GM12872 (cell line): ENCODE data around the gene ADAMTS5.

Source experiments
- CTCF ChIP-seq: IDR thresholded peaks from 3 replicates; pipeline ENCODE4 v1.5.1; 2011; ENCODE audit warnings: low read depth, mild to moderate bottlenecking, low read length, moderate library complexity; ENCODE audit not compliant: insufficient read depth

The ADAMTS5 gene

GRCh38 chr21:26969971-26970725 lies 3.3 kb upstream of the ADAMTS5 start:
- TF ChIP-seq CTCF: no peak

- no peak for TF ChIP-seq CTCF
These were observed 233 bp downstream of the ADAMTS5 start for GRCh38 chr21:26966649-26967061.

GRCh38 chr21:26965907-26966581 lies 844 bp downstream of the ADAMTS5 start:
- TF ChIP-seq CTCF: no peak

- no peak for TF ChIP-seq CTCF
These were observed 1.6 kb downstream of the ADAMTS5 start for GRCh38 chr21:26965040-26965906.

GRCh38 chr21:26964170-26964778 lies 2.6 kb downstream of the ADAMTS5 start:
- TF ChIP-seq CTCF: no peak

- TF ChIP-seq CTCF: no peak
These were observed 4.2 kb downstream of the ADAMTS5 start for GRCh38 chr21:26962621-26963181.
